Memory B cell (primary cell): ENCODE measurements around the gene LRRFIP1.
A peak's percentile ranks its signal among the peaks of the same experiment; 100 is the strongest.
"Not testable (repeated sequence)": the region's sequence is repeated elsewhere in the genome, so short reads cannot be mapped to it uniquely, and the experiment has no call there.

ENCODE experiments used
- ATAC-seq: fragments of 150-1000 bp; cut with Tn5 transposase; 2 replicates; pipeline ENCODE4 v1.10.0; 2021; ENCODE audit warnings: low read depth, mild to moderate bottlenecking, moderate library complexity
- DNase-seq, 2 donors: peaks; one replicate each; pipeline ENCODE4 v3.0.0; 2022; ENCODE audit warnings: low spot score in 2 of 2
- H3K27ac Mint-ChIP-seq: one replicate; pipeline ENCODE4 v1.8.0; 2022; ENCODE audit warnings: mild to moderate bottlenecking, moderate library complexity, mixed read lengths
- H3K27me3 Mint-ChIP-seq: one replicate; pipeline ENCODE4 v1.8.0; 2022; ENCODE audit warnings: mixed read lengths
- H3K36me3 Mint-ChIP-seq: one replicate; pipeline ENCODE4 v1.8.0; 2022; ENCODE audit warnings: mild to moderate bottlenecking, mixed read lengths
- H3K4me1 Mint-ChIP-seq: one replicate; pipeline ENCODE4 v1.8.0; 2022; ENCODE audit warnings: mixed read lengths
- H3K4me3 Mint-ChIP-seq: one replicate; pipeline ENCODE4 v1.8.0; 2022; ENCODE audit warnings: mild to moderate bottlenecking, moderate library complexity, mixed read lengths
- H3K9me3 Mint-ChIP-seq: one replicate; pipeline ENCODE4 v1.8.0; 2022; ENCODE audit warnings: mixed read lengths

Gene LRRFIP1

GRCh38 chr2:237593036-237593435 is 34.4 kb upstream of the LRRFIP1 start:
- H3K9me3 Mint-ChIP-seq = no peaks in the 10 kb centered on the region
- no peaks in the 10 kb centered on the region for H3K36me3 Mint-ChIP-seq
- ATAC-seq (no peak), DNase-seq (no peak)
- H3K4me3 Mint-ChIP-seq = no peak overlapping the region
- no peak overlapping the region for H3K27ac Mint-ChIP-seq
- H3K4me1 Mint-ChIP-seq = peaks cover 11% of the 10 kb centered on the region
- H3K27me3 Mint-ChIP-seq = no peaks in the 10 kb centered on the region

GRCh38 chr2:237593596-237594320 is 33.6 kb upstream of the LRRFIP1 start:
- no peaks in the 10 kb centered on the region for H3K9me3 Mint-ChIP-seq
- peak overlapping the region; percentile 19 for H3K27ac Mint-ChIP-seq
- H3K36me3 Mint-ChIP-seq = no peaks in the 10 kb centered on the region
- peaks cover 11% of the 10 kb centered on the region for H3K4me1 Mint-ChIP-seq
- ATAC-seq (peak; percentile 29), DNase-seq (no peak)
- H3K27me3 Mint-ChIP-seq = no peaks in the 10 kb centered on the region
- H3K4me3 Mint-ChIP-seq = no peak overlapping the region

GRCh38 chr2:237594514-237594871 is 32.9 kb upstream of the LRRFIP1 start:
- Mint-ChIP-seq H3K27me3 (no peaks in the 10 kb centered on the region), H3K27ac (no peak overlapping the region), H3K9me3 (no peaks in the 10 kb centered on the region), H3K36me3 (no peaks in the 10 kb centered on the region), H3K4me1 (peaks cover 11% of the 10 kb centered on the region), H3K4me3 (no peak overlapping the region)
- no peak for DNase-seq
- no peak for ATAC-seq

- not testable (repeated sequence) for H3K27ac Mint-ChIP-seq, H3K27me3 Mint-ChIP-seq, ATAC-seq, DNase-seq, H3K4me3 Mint-ChIP-seq, H3K4me1 Mint-ChIP-seq, H3K36me3 Mint-ChIP-seq, H3K9me3 Mint-ChIP-seq
Observed at GRCh38 chr2:237595829-237596519, 31.4 kb upstream of the LRRFIP1 start.

- no peaks in the 10 kb centered on the region for H3K36me3 Mint-ChIP-seq
- no peak for DNase-seq
- no peak for ATAC-seq
Observed at GRCh38 chr2:237596520-237597195, 30.7 kb upstream of the LRRFIP1 start.

GRCh38 chr2:237597196-237598145 is 29.9 kb upstream of the LRRFIP1 start:
- ATAC-seq (no peak), DNase-seq (no peak)
- Mint-ChIP-seq H3K36me3 (no peaks in the 10 kb centered on the region), H3K4me1 (peaks cover 3% of the 10 kb centered on the region), H3K4me3 (no peak overlapping the region), H3K27me3 (no peaks in the 10 kb centered on the region), H3K9me3 (no peaks in the 10 kb centered on the region), H3K27ac (no peak overlapping the region)

More at GRCh38 chr2:237596520-237597195, 30.7 kb upstream of the LRRFIP1 start:
- Mint-ChIP-seq H3K9me3 (no peaks in the 10 kb centered on the region), H3K4me1 (peaks cover 4% of the 10 kb centered on the region), H3K27ac (no peak overlapping the region), H3K4me3 (no peak overlapping the region), H3K27me3 (no peaks in the 10 kb centered on the region)

- ATAC-seq (no peak), DNase-seq (no peak)
- no peak overlapping the region for H3K4me3 Mint-ChIP-seq
- H3K4me1 Mint-ChIP-seq = peaks cover 10% of the 10 kb centered on the region
- H3K9me3 Mint-ChIP-seq = no peaks in the 10 kb centered on the region
- no peaks in the 10 kb centered on the region for H3K36me3 Mint-ChIP-seq
- no peaks in the 10 kb centered on the region for H3K27me3 Mint-ChIP-seq
- peak overlapping the region; percentile 29 for H3K27ac Mint-ChIP-seq
Observed at GRCh38 chr2:237598468-237599208, 28.7 kb upstream of the LRRFIP1 start.

GRCh38 chr2:237599465-237600110 is 27.8 kb upstream of the LRRFIP1 start:
- DNase-seq = no peak
- no peak overlapping the region for H3K27ac Mint-ChIP-seq
- H3K36me3 Mint-ChIP-seq = no peaks in the 10 kb centered on the region
- no peaks in the 10 kb centered on the region for H3K9me3 Mint-ChIP-seq
- H3K27me3 Mint-ChIP-seq = no peaks in the 10 kb centered on the region
- H3K4me1 Mint-ChIP-seq = peaks cover 11% of the 10 kb centered on the region
- no peak for ATAC-seq
- H3K4me3 Mint-ChIP-seq = no peak overlapping the region

- Mint-ChIP-seq H3K27ac (peak overlapping the region; percentile 91), H3K4me3 (no peak overlapping the region)
Observed at GRCh38 chr2:237600205-237600846, 27.1 kb upstream of the LRRFIP1 start.

GRCh38 chr2:237601453-237602116 is 25.8 kb upstream of the LRRFIP1 start:
- H3K27me3 Mint-ChIP-seq = no peaks in the 10 kb centered on the region
- peak overlapping the region; percentile 91 for H3K27ac Mint-ChIP-seq
- DNase-seq = no peak
- no peaks in the 10 kb centered on the region for H3K36me3 Mint-ChIP-seq
- peaks cover 11% of the 10 kb centered on the region for H3K4me1 Mint-ChIP-seq
- no peaks in the 10 kb centered on the region for H3K9me3 Mint-ChIP-seq
- ATAC-seq = no peak
- no peak overlapping the region for H3K4me3 Mint-ChIP-seq

More at GRCh38 chr2:237600205-237600846, 27.1 kb upstream of the LRRFIP1 start:
- no peaks in the 10 kb centered on the region for H3K36me3 Mint-ChIP-seq
- ATAC-seq (no peak), DNase-seq (no peak)
- H3K4me1 Mint-ChIP-seq = peaks cover 11% of the 10 kb centered on the region
- no peaks in the 10 kb centered on the region for H3K9me3 Mint-ChIP-seq
- no peaks in the 10 kb centered on the region for H3K27me3 Mint-ChIP-seq

- ATAC-seq (no peak), DNase-seq (no peak)
- H3K27me3 Mint-ChIP-seq = no peaks in the 10 kb centered on the region
- peak overlapping the region; percentile 91 for H3K27ac Mint-ChIP-seq
- H3K36me3 Mint-ChIP-seq = no peaks in the 10 kb centered on the region
- no peaks in the 10 kb centered on the region for H3K9me3 Mint-ChIP-seq
- H3K4me1 Mint-ChIP-seq = peaks cover 11% of the 10 kb centered on the region
- no peak overlapping the region for H3K4me3 Mint-ChIP-seq
Observed at GRCh38 chr2:237602409-237602808, 25.0 kb upstream of the LRRFIP1 start.
